Measurements from ENCODE around the gene DYNC2H1. TPM values are rescaled to one million over a fixed set of nuclear protein-coding genes. Genes with fewer than 3 reads are reported as not detected.

DYNC2H1 gene
- total RNA-seq, 1 experiment from 2014 or later, result 44.0 TPM

DNA sequence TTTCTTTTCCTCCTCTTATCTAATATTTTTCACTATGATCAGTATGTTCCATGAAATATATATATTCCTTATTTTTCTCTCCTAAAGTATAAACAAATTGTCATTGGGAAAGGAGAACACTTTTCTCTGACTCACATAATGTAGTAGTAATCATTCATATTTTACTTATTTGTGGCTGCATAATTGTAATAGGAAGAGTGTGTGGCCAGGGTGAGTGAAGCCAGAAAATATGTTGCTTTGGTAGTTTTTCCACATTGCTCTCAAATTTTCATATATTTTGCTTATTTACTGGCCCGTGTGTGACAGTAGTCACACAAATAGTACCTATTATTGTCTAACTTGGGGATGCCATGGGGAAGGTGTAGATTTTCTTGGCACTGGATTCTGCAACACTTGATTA lies 172.1 kb downstream of the DYNC2H1 start:
- no peaks in the 10 kb centered on the region for H3K36me3 ChIP-seq (ENCODE audit: insufficient read depth, low read length, poor library complexity, severe bottlenecking)
- ChIA-PET CTCF (no interaction called here), POLR2A (ENCODE audit: low non-redundant PET) (no interaction called here)
- TF ChIP-seq, protein P1, sequence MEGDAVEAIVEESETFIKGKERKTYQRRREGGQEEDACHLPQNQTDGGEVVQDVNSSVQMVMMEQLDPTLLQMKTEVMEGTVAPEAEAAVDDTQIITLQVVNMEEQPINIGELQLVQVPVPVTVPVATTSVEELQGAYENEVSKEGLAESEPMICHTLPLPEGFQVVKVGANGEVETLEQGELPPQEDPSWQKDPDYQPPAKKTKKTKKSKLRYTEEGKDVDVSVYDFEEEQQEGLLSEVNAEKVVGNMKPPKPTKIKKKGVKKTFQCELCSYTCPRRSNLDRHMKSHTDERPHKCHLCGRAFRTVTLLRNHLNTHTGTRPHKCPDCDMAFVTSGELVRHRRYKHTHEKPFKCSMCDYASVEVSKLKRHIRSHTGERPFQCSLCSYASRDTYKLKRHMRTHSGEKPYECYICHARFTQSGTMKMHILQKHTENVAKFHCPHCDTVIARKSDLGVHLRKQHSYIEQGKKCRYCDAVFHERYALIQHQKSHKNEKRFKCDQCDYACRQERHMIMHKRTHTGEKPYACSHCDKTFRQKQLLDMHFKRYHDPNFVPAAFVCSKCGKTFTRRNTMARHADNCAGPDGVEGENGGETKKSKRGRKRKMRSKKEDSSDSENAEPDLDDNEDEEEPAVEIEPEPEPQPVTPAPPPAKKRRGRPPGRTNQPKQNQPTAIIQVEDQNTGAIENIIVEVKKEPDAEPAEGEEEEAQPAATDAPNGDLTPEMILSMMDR (conservative IDR thresholded peaks at IDR 0.05; ENCODE audit: low read depth, low read length), result no peak
- TF ChIP-seq EZH2 (IDR thresholded peaks at IDR 0.05; ENCODE audit: borderline replicate concordance, low read depth, low read length, poor library complexity, severe bottlenecking), result no peak
- H3K27me3 ChIP-seq (replicated peaks; ENCODE audit: insufficient read depth, low read depth, low read length, poor library complexity), result no peaks in the 10 kb centered on the region
- H3K9me3 ChIP-seq (ENCODE audit: low read depth, low read length, poor library complexity, severe bottlenecking), result no peaks in the 10 kb centered on the region
- no TSS peak for BruUV-seq (replicated peaks)
- H3K27ac ChIP-seq (ENCODE audit: low read depth, low read length, poor library complexity, severe bottlenecking), result no peak overlapping the region
- no peaks in the 10 kb centered on the region for H3K4me1 ChIP-seq (ENCODE audit: insufficient read depth, low read length, poor library complexity, severe bottlenecking)
- no peak for DNase-seq (ENCODE audit: low spot score)
- intact Hi-C loops (cut with micrococcal nuclease; ENCODE audit: unreplicated experiment), result no loop called here
- H3K4me3 ChIP-seq (ENCODE audit: low read depth, low read length, poor library complexity, severe bottlenecking), result no peak overlapping the region

DNA sequence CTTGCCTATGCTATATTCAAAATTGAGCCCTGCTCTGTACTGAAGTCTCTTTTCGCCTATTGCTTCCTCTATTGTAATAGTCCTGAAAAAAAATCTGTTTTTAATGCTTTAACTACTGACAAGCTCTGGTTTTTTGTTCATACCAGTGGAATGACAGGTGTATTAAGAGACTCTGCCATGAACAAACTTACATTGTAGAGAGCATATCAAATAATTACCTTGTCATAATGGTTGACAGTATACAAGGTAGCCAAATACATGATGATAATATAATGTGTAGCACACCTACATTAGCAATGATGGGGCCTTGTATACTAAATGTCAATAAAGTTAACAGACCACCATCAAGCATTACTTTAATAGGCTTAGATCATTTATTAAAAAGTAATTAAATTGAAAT lies 175.0 kb downstream of the DYNC2H1 start:
- BruUV-seq (replicated peaks), result no TSS peak

DNA sequence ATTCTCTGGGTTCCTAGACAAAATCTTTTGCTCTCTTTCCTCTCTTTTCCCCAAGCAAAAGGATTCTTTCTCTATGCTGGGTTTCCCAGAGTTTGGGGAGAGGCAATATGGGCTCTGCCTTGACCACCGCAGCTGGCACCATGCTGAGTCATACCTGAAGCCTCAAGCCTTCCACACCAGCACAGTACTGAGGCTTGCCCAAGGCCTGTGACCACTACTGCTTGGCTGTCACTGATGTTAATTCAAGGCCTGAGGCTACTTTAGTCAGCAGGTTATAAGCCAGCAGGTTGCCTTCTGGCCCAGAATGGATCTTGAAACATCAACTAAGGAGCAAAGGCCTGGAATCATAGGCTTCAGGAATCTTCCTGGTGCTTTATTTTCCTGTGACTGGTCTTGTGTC lies 185.3 kb downstream of the DYNC2H1 start:
- BruUV-seq (replicated peaks), result no TSS peak
- ChIA-PET POLR2A (ENCODE audit: low non-redundant PET) (no interaction called here), CTCF (no interaction called here)
- intact Hi-C loops (cut with micrococcal nuclease; ENCODE audit: unreplicated experiment), result no loop called here
- no peak for DNase-seq (ENCODE audit: low spot score)
- no peak for TF ChIP-seq EZH2 (IDR thresholded peaks at IDR 0.05; ENCODE audit: borderline replicate concordance, low read depth, low read length, poor library complexity, severe bottlenecking)
- TF ChIP-seq, protein P1 (conservative IDR thresholded peaks at IDR 0.05; ENCODE audit: low read depth, low read length), result no peak
- peaks cover 35% of the 10 kb centered on the region for H3K9me3 ChIP-seq (ENCODE audit: low read depth, low read length, poor library complexity, severe bottlenecking)
- no peaks in the 10 kb centered on the region for H3K27me3 ChIP-seq (replicated peaks; ENCODE audit: insufficient read depth, low read depth, low read length, poor library complexity)
- H3K4me1 ChIP-seq (ENCODE audit: insufficient read depth, low read length, poor library complexity, severe bottlenecking), result no peaks in the 10 kb centered on the region
- H3K36me3 ChIP-seq (ENCODE audit: insufficient read depth, low read length, poor library complexity, severe bottlenecking), result peaks cover 26% of the 10 kb centered on the region
- no peak overlapping the region for H3K27ac ChIP-seq (ENCODE audit: low read depth, low read length, poor library complexity, severe bottlenecking)
- H3K4me3 ChIP-seq (ENCODE audit: low read depth, low read length, poor library complexity, severe bottlenecking), result no peak overlapping the region

More for the DNA sequence above, 175.0 kb downstream of the DYNC2H1 start:
- DNase-seq (ENCODE audit: low spot score), result no peak
- no peak overlapping the region for H3K4me3 ChIP-seq (ENCODE audit: low read depth, low read length, poor library complexity, severe bottlenecking)
- no peaks in the 10 kb centered on the region for H3K4me1 ChIP-seq (ENCODE audit: insufficient read depth, low read length, poor library complexity, severe bottlenecking)
- CTCF ChIA-PET, result no interaction called here
- no peaks in the 10 kb centered on the region for H3K27me3 ChIP-seq (replicated peaks; ENCODE audit: insufficient read depth, low read depth, low read length, poor library complexity)
- intact Hi-C loops (cut with micrococcal nuclease; ENCODE audit: unreplicated experiment), result no loop called here
- H3K27ac ChIP-seq (ENCODE audit: low read depth, low read length, poor library complexity, severe bottlenecking), result no peak overlapping the region
- no peaks in the 10 kb centered on the region for H3K36me3 ChIP-seq (ENCODE audit: insufficient read depth, low read length, poor library complexity, severe bottlenecking)
- POLR2A ChIA-PET (ENCODE audit: low non-redundant PET), result no interaction called here
- no peaks in the 10 kb centered on the region for H3K9me3 ChIP-seq (ENCODE audit: low read depth, low read length, poor library complexity, severe bottlenecking)
- TF ChIP-seq, protein P1 (conservative IDR thresholded peaks at IDR 0.05; ENCODE audit: low read depth, low read length), result no peak
- TF ChIP-seq EZH2 (IDR thresholded peaks at IDR 0.05; ENCODE audit: borderline replicate concordance, low read depth, low read length, poor library complexity, severe bottlenecking), result no peak

Data from A673 (cell line).